AG04450 (cell line): Measurements from ENCODE around the gene HELZ2. TPM values are rescaled to one million over a fixed set of nuclear protein-coding genes. Genes with fewer than 3 reads are reported as not detected.

Source experiments
- CTCF ChIA-PET: fragments of 300-600, 350-600 bp; formaldehyde crosslinking; extraction: SDS; loops from one replicate; lab custom pipeline; 2022; ENCODE audit warnings: antibody characterized with exemption, inconsistent platforms; lab: Charles Lee
- POLR2A ChIA-PET: fragments of 350-600 bp; formaldehyde crosslinking; extraction: SDS; loops from one replicate; lab custom pipeline; 2021; ENCODE audit warnings: antibody characterized with exemption, inconsistent platforms; lab: Yijun Ruan, JAX
- DNase-seq: peaks from one replicate; pipeline ENCODE4 v3.0.0-alpha.2; 2011; ENCODE audit warnings: low read depth, low spot score
- H3K27ac ChIP-seq: one replicate; pipeline ENCODE4 v1.5.1; 2012; ENCODE audit warnings: low read depth, low read length, control low read depth
- H3K27me3 ChIP-seq: one replicate; pipeline ENCODE4 v1.6.0; 2012; ENCODE audit warnings: low read length; ENCODE audit not compliant: control insufficient read depth, insufficient read depth
- H3K4me3 ChIP-seq: 2 replicates; pipeline ENCODE4 v1.5.1; 2011; ENCODE audit warnings: mild to moderate bottlenecking, low read depth, low read length, control low read depth
- H3K9me3 ChIP-seq: 2 replicates; pipeline ENCODE4 v1.5.1; 2012; ENCODE audit warnings: low read length; ENCODE audit not compliant: control insufficient read depth, insufficient read depth
- CTCF ChIP-seq: IDR thresholded peaks from 2 replicates; pipeline ENCODE4 v1.5.1; 2011; ENCODE audit warnings: low read depth, low read length, control low read depth, inconsistent platforms
- polyA plus RNA-seq: library from polyadenylated mRNA; depleted of rRNA; stranded (reverse); fragments of >200 nt; gene quantifications from 2 replicates; pipeline ENCODE4 v1.2.3, GENCODE V29; 2011; rRNA removed

The HELZ2 gene
- polyA plus RNA-seq, 1 experiment: 4.6 TPM

DNA sequence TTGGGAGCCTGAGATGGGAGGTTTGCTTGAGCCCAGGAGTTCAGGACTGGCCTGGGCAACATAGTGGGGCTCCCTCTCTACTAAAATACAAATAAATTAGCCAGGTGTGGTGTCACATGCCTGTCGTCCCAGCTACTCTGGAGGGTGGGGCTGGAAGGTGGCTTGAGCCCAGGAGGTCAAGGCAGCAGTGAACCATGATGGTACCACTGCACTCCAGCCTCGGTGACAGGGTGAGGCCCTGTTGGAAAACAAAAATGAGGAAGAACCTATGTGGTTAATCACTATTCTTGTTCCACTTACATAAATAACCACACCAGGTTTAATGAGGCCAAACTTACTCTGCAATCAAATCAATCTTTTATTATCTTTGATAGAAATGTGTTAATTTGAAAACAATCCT lies 48.1 kb downstream of the HELZ2 start:
- H3K9me3 ChIP-seq: peaks cover 8% of the 10 kb centered on the region
- ChIA-PET CTCF (no interaction called here), POLR2A (no interaction called here)
- no peaks in the 10 kb centered on the region for H3K27me3 ChIP-seq
- DNase-seq: no peak
- H3K4me3 ChIP-seq: no peak overlapping the region
- no peak overlapping the region for H3K27ac ChIP-seq
- no peak for TF ChIP-seq CTCF

DNA sequence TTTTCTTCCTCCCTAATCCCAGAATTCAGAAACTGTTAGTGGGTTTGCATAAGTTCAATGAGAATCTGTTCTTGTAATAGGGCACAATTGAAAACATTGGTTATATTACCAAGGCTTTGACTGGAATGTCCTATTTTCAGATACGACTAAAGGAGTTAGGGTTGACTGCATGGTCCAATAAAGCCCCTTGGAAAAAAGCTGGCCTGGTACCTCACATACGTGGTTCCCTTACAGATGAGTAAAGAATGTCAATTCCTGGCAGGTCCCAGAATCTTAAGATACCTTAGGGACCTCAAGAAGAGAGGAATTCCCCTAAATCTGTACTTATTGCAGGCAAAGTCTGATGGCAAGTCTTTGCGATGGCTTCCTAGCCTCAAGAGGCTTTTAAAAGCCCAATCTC lies 48.9 kb downstream of the HELZ2 start:
- H3K4me3 ChIP-seq: no peak overlapping the region
- DNase-seq: no peak
- ChIA-PET POLR2A (no interaction called here), CTCF (interaction anchor here (0.7 kb wide), 1 partner anchor 302 kb away, joined by 3 read pairs; no protein-coding TSS in a partner anchor)
- peaks cover 8% of the 10 kb centered on the region for H3K9me3 ChIP-seq
- no peak for TF ChIP-seq CTCF
- H3K27me3 ChIP-seq: no peaks in the 10 kb centered on the region
- H3K27ac ChIP-seq: no peak overlapping the region

Other genes starting within 250 kb of the HELZ2 start
- not detected in 2 replicates for gene CHRNA4, start 212.9 kb downstream of the HELZ2 start, polyA plus RNA-seq
- not detected in 2 replicates for gene KCNQ2, start 101.6 kb downstream of the HELZ2 start, polyA plus RNA-seq
- 0.94 and 0.99 TPM in 2 replicates for gene EEF1A2, start 75.2 kb downstream of the HELZ2 start, polyA plus RNA-seq
- gene PPDPF, start 53.5 kb downstream of the HELZ2 start, polyA plus RNA-seq: 13.5 and 21.7 TPM in 2 replicates
- 0.02 TPM in 1 of 2 replicates, not detected in the other for gene PTK6, start 36.9 kb downstream of the HELZ2 start, polyA plus RNA-seq
- gene SRMS, start 26.5 kb downstream of the HELZ2 start, polyA plus RNA-seq: not detected in 2 replicates
- 0.64 and 0.76 TPM in 2 replicates for gene FNDC11, start 20.1 kb downstream of the HELZ2 start, polyA plus RNA-seq
- gene GMEB2, start 52.9 kb upstream of the HELZ2 start, polyA plus RNA-seq: 6.3 and 7.3 TPM in 2 replicates
- gene STMN3, start 79.2 kb upstream of the HELZ2 start, polyA plus RNA-seq: 21.8 and 26.9 TPM in 2 replicates
- 11.3 and 14.6 TPM in 2 replicates for gene RTEL1, start 84.1 kb upstream of the HELZ2 start, polyA plus RNA-seq
- gene TNFRSF6B, start 122.4 kb upstream of the HELZ2 start, polyA plus RNA-seq: 2.5 and 5.2 TPM in 2 replicates
- gene ARFRP1, start 133.7 kb upstream of the HELZ2 start, polyA plus RNA-seq: 21.4 and 23.8 TPM in 2 replicates
- gene ZGPAT, start 133.8 kb upstream of the HELZ2 start, polyA plus RNA-seq: 8.7 and 10.6 TPM in 2 replicates
- 1.5 and 1.8 TPM in 2 replicates for gene LIME1, start 162.4 kb upstream of the HELZ2 start, polyA plus RNA-seq
- gene SLC2A4RG, start 165.5 kb upstream of the HELZ2 start, polyA plus RNA-seq: 26.0 and 27.6 TPM in 2 replicates